Fibroblast of mammary gland (primary cell): ENCODE measurements around the gene RBM41.

Experiments used
- DNase-seq: peaks from one replicate; pipeline ENCODE4 v3.0.0-alpha.2; 2010; ENCODE audit warnings: low read depth
- H3K4me3 ChIP-seq: 2 replicates; pipeline ENCODE4 v1.5.1; 2011; ENCODE audit warnings: low read depth, mild to moderate bottlenecking, low read length, moderate library complexity; ENCODE audit not compliant: control insufficient read depth
- TF ChIP-seq, protein P1 (sequence below): conservative IDR thresholded peaks from 2 replicates; pipeline ENCODE4 v1.5.1; 2011; ENCODE audit warnings: low read depth, low read length, inconsistent platforms; ENCODE audit not compliant: control insufficient read depth, insufficient read depth

RBM41 gene

GRCh38 chrX:107029752-107030151 is 88.9 kb downstream of the RBM41 start:
- DNase-seq = no peak
- TF ChIP-seq, protein P1, sequence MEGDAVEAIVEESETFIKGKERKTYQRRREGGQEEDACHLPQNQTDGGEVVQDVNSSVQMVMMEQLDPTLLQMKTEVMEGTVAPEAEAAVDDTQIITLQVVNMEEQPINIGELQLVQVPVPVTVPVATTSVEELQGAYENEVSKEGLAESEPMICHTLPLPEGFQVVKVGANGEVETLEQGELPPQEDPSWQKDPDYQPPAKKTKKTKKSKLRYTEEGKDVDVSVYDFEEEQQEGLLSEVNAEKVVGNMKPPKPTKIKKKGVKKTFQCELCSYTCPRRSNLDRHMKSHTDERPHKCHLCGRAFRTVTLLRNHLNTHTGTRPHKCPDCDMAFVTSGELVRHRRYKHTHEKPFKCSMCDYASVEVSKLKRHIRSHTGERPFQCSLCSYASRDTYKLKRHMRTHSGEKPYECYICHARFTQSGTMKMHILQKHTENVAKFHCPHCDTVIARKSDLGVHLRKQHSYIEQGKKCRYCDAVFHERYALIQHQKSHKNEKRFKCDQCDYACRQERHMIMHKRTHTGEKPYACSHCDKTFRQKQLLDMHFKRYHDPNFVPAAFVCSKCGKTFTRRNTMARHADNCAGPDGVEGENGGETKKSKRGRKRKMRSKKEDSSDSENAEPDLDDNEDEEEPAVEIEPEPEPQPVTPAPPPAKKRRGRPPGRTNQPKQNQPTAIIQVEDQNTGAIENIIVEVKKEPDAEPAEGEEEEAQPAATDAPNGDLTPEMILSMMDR = no peak
- no peak overlapping the region for H3K4me3 ChIP-seq

DNA sequence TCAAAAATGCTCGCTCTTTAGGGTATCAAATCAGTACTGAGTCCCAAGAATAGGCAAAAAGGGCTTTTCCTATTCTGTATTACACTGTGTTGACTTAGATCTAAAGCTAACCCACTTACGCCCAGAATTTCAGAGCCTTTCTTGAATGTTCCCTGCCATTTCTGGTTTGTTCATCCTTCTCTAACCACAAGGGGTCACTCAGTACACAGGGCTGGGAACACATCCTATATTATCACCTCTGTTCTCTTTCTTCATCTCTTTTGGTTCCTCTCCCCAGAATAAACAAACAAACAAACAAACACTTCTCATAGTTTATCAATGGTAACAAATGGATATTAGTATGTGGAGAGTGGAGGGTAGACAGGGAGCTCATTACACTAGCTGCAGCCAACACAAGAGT is 93.1 kb downstream of the RBM41 start:
- DNase-seq = peak; percentile 45
- no peak overlapping the region for H3K4me3 ChIP-seq
- TF ChIP-seq, protein P1 = peak; percentile 73

- peak; percentile 59 for DNase-seq
- TF ChIP-seq, protein P1 = no peak
- no peak overlapping the region for H3K4me3 ChIP-seq
Measured at GRCh38 chrX:107014936-107015335, 103.7 kb downstream of the RBM41 start.
